Prostate gland (tissue), 2 donors: ENCODE results near the gene PRKD3. TPM values are rescaled to one million over a fixed set of nuclear protein-coding genes. Genes with fewer than 3 reads are reported as not detected.

Source experiments
- DNase-seq: peaks from one replicate; pipeline ENCODE4 v3.0.0-alpha.2; 2019; ENCODE audit warnings: low spot score
- H3K27ac ChIP-seq, 2 donors: fragments of 200-600 bp; sonication (generic); 2 replicates each; pipeline ENCODE4 v1.5.1; 2017 to 2019
- H3K27me3 ChIP-seq: fragments of 200-600 bp; sonication (generic); replicated peaks from 2 replicates; pipeline ENCODE4 v1.5.1; 2019; ENCODE audit not compliant: insufficient read depth
- H3K36me3 ChIP-seq, 2 donors: fragments of 200-600 bp; sonication (generic); 1 replicate in 1 of 2; 2 replicates in 1 of 2; pipeline versions ENCODE4 v1.5.1 to v1.8.1; 2017 to 2019
- H3K4me1 ChIP-seq: fragments of 200-600 bp; sonication (generic); replicated peaks from 2 replicates; pipeline ENCODE4 v1.5.1; 2019
- H3K4me3 ChIP-seq, 2 donors: fragments of 200-600 bp; sonication (generic); 2 replicates each; pipeline ENCODE4 v1.5.1; 2017 to 2019
- H3K9me3 ChIP-seq: fragments of 200-600 bp; sonication (generic); 2 replicates; pipeline ENCODE4 v1.5.1; 2017
- POLR2A ChIP-seq: fragments of 450-650 bp; IDR thresholded peaks from one replicate; pipeline ENCODE4 v1.6.1; 2016; ENCODE audit warnings: antibody characterized with exemption, mild to moderate bottlenecking
- POLR2AphosphoS5 ChIP-seq: sonication (generic); formaldehyde crosslinking; IDR thresholded peaks from one replicate; pipeline ENCODE4 v1.6.1; 2017; ENCODE audit warnings: antibody characterized with exemption
- WGBS: methylation state at CpG from one replicate; pipeline ENCODE4 v1.1.5; 2018; 5-methylcytosine and 5-hydroxymethylcytosine counted together
- intact Hi-C: fragments of 100-400 bp; cut with DNase I; formaldehyde crosslinking; loops from one replicate; pipeline ENCODE4 v1.14.2; 2022
- total RNA-seq, 2 donors: library from RNA; depleted of rRNA; stranded (reverse); fragments of >200 nt; gene quantifications; one replicate each; pipeline ENCODE4 v1.1.0, GENCODE V29; 2016
- TF ChIP-seq, protein P1 (sequence below), 4 experiments: fragments of 200-600 bp in 2 of 4; fragments of 450-650 bp in 2 of 4; sonication (generic) in 2 of 4; IDR thresholded peaks; 1 replicate in 3 of 4; 2 replicates in 1 of 4; pipeline ENCODE4 v1.5.1; 2016 to 2019; ENCODE audit warnings: antibody characterized with exemption in 4 of 4, mild to moderate bottlenecking in 2 of 4, moderate library complexity in 2 of 4

Gene PRKD3
- total RNA-seq = 10 to 100 TPM; 20.3 to 41.4 TPM

- H3K9me3 ChIP-seq = no peaks in the 10 kb centered on the region
- no peaks in the 10 kb centered on the region for H3K4me1 ChIP-seq
- no peaks in the 10 kb centered on the region for H3K36me3 ChIP-seq
- 3% methylated on average over 45 of the region's 79 CpGs for WGBS
- no peak for TF ChIP-seq POLR2AphosphoS5
- no peak for TF ChIP-seq POLR2A
- TF ChIP-seq, protein P1, sequence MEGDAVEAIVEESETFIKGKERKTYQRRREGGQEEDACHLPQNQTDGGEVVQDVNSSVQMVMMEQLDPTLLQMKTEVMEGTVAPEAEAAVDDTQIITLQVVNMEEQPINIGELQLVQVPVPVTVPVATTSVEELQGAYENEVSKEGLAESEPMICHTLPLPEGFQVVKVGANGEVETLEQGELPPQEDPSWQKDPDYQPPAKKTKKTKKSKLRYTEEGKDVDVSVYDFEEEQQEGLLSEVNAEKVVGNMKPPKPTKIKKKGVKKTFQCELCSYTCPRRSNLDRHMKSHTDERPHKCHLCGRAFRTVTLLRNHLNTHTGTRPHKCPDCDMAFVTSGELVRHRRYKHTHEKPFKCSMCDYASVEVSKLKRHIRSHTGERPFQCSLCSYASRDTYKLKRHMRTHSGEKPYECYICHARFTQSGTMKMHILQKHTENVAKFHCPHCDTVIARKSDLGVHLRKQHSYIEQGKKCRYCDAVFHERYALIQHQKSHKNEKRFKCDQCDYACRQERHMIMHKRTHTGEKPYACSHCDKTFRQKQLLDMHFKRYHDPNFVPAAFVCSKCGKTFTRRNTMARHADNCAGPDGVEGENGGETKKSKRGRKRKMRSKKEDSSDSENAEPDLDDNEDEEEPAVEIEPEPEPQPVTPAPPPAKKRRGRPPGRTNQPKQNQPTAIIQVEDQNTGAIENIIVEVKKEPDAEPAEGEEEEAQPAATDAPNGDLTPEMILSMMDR (IDR thresholded peaks at IDR 0.05) = peak in 1 of 4 experiments; percentile 11
- intact Hi-C loops = no loop called here
- peak within 1 kb of the TSS; percentile 78 to 86 for H3K4me3 ChIP-seq
- DNase-seq = peak; percentile 44
- peak within 1 kb of the TSS; percentile 84 to 87 for H3K27ac ChIP-seq
- no peaks in the 10 kb centered on the region for H3K27me3 ChIP-seq
These were observed at the start of gene PRKD3 for GRCh38 chr2:37324786-37325624. PRKD3 (minus strand) TSS chr2:37324833; CDS start chr2:37316524, 8,309 bp downstream.

DNA sequence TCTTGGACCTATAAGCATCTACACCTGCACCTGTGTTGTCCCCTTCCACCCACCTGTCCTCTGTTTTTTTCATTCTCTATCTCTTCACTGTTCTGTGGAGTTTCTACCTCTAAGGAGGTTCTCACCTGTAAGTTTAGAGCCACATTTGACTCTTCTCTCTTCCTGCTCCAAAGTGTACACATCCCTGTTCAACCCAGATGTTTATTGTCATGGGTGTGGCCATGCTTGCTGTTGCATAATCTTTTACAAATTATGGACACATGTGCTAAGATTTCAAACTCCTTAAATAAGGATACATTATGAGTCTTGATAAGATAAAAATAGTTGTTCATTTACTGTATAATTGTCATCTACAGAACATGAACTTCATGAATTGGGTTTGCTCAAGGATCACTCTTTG is 47.4 kb upstream of the PRKD3 start:
- Histone ChIP-seq H3K4me1 (no peaks in the 10 kb centered on the region), H3K27me3 (no peaks in the 10 kb centered on the region), H3K9me3 (no peaks in the 10 kb centered on the region), H3K4me3 (no peak overlapping the region), H3K27ac (no peak overlapping the region), H3K36me3 (no peaks in the 10 kb centered on the region)
- TF ChIP-seq, protein P1 (IDR thresholded peaks at IDR 0.05) = no peak
- TF ChIP-seq POLR2AphosphoS5 = no peak
- TF ChIP-seq POLR2A = no peak
- intact Hi-C loops = no loop called here
- no peak for DNase-seq

DNA sequence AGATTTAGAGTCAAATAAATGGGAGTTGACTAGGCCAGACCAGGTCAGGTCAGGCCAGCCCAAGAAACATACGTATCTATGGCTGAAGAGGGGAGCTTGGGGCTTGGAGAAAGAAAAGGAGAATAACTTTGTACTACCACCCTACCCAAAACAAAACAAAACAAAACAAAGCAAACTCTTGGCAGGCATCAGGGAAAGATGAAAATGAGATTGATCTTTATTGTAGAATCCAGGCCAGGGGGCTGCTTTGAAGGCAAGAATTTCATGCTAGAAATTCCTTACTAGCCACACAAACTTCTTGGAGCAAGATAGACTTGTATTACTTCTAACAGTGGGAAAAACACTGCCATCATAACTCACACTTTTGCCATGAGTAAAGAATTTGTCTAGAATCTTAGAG is 46.0 kb upstream of the PRKD3 start:
- intact Hi-C loops = no loop called here
- Histone ChIP-seq H3K27me3 (no peaks in the 10 kb centered on the region), H3K36me3 (no peaks in the 10 kb centered on the region), H3K4me1 (no peaks in the 10 kb centered on the region), H3K27ac (no peak overlapping the region), H3K4me3 (no peak overlapping the region), H3K9me3 (no peaks in the 10 kb centered on the region)
- no peak for DNase-seq
- WGBS = 85% methylated on average over 1 of the region's 1 CpG
- TF ChIP-seq POLR2AphosphoS5 (no peak), POLR2A (no peak)
- TF ChIP-seq, protein P1 (IDR thresholded peaks at IDR 0.05) = no peak

GRCh38 chr2:37367984-37368383 is 43.4 kb upstream of the PRKD3 start:
- Histone ChIP-seq H3K9me3 (no peaks in the 10 kb centered on the region), H3K4me3 (no peak overlapping the region), H3K27me3 (no peaks in the 10 kb centered on the region), H3K27ac (no peak overlapping the region), H3K36me3 (no peaks in the 10 kb centered on the region), H3K4me1 (no peaks in the 10 kb centered on the region)
- no peak for DNase-seq
- intact Hi-C loops = no loop called here
- TF ChIP-seq POLR2A (no peak), POLR2AphosphoS5 (no peak)
- TF ChIP-seq, protein P1 (IDR thresholded peaks at IDR 0.05) = no peak
- WGBS = 98% methylated on average over 2 of the region's 2 CpGs

DNA sequence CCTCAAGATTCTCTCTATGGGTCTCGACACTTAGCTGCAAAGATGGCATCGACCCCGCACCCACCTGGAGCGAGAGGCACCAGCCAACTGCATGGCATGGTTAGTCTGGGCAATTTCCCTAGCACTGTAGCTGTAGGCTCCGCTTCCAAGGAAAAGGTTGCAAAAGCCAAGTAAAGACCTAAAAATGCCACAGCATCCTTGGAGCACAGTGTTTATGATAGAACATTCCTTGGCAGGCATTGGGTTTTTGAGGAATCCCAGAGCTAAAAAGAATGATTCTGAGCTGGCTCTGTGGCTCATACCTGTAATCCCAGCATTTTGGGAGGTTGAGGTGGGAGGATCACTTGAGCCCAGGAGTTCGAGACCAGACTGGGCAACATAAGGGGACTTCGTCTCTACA is 42.7 kb upstream of the PRKD3 start:
- no peak for TF ChIP-seq POLR2A
- no peak for TF ChIP-seq POLR2AphosphoS5
- TF ChIP-seq, protein P1 (IDR thresholded peaks at IDR 0.05) = no peak
- H3K9me3 ChIP-seq = no peaks in the 10 kb centered on the region
- intact Hi-C loops = no loop called here
- no peaks in the 10 kb centered on the region for H3K4me1 ChIP-seq
- no peak overlapping the region for H3K4me3 ChIP-seq
- H3K27ac ChIP-seq = no peak overlapping the region
- H3K27me3 ChIP-seq = no peaks in the 10 kb centered on the region
- no peaks in the 10 kb centered on the region for H3K36me3 ChIP-seq
- WGBS = 93% methylated on average over 7 of the region's 7 CpGs
- no peak for DNase-seq
